GM18870 (cell line): ENCODE results near the gene MLLT10.
"Not testable (repeated sequence)": the region's sequence is repeated elsewhere in the genome, so short reads cannot be mapped to it uniquely, and the experiment has no call there.

Source experiments
- ATAC-seq: cut with Tn5 transposase; IDR thresholded peaks from one replicate; pipeline ENCODE4 v1.9.1; 2021; ENCODE audit warnings: moderate library complexity; ENCODE audit not compliant: unreplicated experiment

MLLT10 gene

DNA sequence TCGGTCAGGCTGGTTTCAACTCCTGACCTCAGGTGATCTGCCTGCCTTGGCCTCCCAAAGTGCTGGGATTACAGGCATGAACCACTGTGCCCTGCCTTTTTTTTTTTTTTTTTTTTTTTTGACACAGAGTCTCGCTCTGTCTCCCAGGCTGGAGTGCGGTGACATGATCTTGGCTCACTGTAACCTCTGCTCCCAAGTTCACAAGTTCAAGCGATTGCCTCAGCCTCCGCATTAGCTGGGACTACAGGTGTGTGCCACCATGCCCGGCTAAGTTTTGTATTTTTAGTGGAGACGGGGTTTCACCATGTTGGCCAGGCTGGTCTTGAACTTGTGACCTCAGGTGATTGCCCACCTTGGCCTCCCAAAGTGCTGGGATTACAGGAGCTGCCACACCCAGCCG is 94.6 kb downstream of the MLLT10 start:
- not testable (repeated sequence) for ATAC-seq

DNA sequence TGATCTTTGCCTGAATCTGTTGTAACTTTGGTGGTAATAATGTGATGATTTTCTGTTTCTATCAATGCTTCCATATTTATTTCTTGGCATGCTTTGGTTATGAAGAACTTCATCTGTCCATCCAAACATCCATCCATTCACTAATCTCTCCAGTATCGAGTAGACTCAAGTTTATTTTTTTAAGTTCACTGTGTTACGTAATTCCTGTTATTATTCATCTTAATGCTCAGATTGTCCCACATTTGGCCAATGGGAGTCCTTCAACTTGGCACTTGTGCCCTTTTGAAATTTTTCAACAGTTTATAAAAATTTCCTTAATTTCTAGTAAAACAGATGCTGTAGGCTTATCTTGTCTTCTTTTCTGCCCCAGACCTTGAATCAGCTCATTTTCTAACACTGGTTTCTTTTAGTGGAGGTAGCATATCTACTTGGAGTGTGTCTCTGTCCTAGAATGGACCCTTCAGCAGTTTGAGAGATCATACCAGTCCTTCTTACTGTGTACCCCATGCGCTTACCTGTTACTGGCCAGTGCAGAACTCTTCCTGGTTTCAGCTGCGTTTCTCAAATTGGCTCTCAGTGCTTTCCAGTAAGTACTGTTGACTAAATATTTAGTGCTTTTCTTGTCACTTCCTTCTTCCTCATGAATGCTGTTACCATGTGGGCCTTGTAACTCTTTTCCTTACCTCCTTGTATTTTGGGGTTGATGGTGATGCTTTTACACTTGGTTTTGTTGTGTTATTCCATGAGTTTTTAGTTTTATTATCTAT is 100.8 kb downstream of the MLLT10 start:
- ATAC-seq = no peak

DNA sequence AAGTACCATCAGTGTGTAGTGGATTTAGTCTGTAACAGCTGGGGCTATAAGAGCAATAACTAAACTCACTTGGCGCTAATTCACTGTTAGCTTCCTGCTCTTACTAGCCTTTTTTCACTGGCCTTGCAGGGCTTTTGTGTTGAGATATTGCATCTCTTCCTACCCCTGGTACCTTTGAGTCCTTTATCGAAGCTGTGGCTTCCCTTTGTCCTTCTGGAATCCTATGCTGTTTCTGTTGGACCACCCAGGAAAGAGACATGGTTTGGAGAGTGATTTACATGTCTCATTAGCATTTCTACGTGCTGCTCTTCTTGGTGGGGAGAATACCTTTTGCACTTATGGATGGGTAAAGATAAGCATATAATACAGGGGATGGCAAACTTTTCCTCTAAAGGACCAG is 103.8 kb downstream of the MLLT10 start:
- no peak for ATAC-seq

DNA sequence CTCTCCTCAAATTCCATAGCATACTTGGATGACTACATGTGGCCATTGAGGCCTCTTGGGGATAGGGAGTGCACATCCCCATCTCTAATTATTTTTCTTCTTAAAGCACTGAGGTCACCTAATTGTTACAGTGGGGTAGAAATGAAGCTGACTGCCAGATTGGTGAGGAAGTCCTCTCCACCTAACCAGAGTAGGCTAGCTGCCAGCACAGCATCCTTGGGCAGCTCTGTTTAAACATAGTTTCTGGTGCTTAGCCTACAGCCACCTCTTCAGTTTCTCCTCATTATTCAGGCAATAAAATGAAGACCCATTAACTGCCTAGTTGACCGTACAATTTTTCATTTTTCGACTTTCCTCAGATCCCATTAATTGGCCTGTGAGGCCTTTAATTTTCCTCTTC is 104.6 kb downstream of the MLLT10 start:
- no peak for ATAC-seq

DNA sequence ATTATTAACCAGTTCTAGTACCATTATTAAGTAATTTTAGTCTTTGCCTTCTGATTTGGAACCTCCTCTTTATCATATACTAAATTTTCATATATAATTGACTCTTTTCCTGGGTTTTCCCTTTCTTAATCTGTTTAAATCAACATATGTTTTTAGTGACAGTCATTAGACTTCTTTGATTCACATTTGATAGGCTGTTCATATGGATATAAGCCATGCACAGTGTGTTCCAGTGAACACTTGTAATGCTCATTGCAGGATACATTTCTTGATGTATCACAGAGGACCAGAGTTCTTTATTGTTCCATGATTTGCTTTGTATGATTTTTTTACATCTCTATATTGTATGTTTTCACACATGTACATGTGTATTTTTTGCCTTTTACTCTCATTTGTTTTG is 114.0 kb downstream of the MLLT10 start:
- ATAC-seq = no peak

DNA sequence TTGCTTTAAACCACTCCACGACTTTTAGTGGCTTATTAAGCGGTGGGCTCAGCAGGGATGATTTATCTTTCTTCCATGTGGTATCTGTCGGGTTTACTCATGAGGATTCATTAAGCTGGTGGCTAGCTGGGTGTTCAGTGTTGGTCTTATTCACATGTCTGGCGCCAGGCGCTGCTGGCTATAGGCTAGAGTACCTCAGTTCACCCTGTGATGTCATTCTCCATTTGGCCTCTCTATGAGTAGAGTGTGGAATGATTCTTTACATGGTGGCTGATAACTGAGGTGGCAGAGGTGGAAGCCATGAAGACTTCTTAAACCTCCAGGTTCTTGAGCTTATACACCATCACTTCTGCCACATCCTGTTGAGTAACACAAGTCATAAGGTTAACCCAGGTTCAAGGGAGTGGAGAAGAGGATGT is 115.4 kb downstream of the MLLT10 start:
- no peak for ATAC-seq

DNA sequence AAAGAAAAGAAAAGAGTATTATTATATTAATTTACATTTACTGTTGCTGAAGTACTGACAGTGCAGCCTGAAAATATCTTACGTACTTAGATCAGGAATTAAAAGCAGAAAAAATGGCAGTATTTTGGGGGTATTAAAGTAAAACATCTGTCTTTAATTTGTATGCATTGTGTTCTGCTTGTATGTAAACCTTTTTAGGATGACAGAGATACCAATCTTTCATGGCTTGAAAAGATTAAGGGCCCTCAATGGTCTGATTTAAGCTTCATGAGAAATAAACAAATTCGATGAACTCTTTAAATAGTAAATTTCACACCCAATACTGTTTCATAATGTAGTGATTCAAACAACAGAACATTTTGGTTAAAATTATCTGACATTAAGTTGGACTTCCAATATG is 116.3 kb downstream of the MLLT10 start:
- no peak for ATAC-seq

DNA sequence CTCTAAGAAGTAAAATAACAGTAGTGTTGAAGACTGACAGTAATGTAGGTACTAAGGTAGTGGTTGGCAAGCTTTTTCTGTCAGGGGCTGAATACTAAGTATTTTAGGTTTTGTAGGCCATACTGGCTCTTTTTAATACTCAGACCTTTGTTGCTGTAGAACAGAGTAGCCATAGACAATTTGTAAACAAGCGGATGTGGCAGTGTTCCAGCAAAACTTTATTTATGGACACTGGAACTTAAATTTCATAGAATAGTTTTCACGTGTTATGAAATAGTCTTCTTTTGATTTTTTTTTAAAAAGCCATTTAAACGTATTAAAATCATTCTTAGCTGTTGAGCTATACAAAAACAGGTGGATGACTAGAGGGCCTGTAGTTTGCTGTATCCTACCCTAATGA is 121.2 kb downstream of the MLLT10 start:
- no peak for ATAC-seq

DNA sequence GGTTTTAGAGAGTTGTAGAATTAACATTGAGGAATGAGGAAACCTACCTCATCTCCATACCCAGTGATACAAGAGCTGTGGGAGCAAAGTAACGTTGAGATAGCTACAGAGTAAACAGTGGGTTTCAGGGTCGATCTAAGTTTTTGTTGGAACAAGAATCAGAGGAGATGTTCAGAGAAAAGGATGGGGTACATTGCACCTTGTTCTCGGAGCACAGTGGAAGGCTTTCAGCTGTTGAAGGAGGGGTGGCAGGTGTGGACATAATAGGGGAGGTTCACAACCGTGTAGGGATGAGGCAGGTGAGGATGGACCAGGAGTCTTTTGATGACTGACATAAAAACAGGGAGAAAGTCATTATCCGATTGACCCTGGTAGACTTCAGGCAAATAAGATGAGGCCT is 121.7 kb downstream of the MLLT10 start:
- ATAC-seq = no peak

DNA sequence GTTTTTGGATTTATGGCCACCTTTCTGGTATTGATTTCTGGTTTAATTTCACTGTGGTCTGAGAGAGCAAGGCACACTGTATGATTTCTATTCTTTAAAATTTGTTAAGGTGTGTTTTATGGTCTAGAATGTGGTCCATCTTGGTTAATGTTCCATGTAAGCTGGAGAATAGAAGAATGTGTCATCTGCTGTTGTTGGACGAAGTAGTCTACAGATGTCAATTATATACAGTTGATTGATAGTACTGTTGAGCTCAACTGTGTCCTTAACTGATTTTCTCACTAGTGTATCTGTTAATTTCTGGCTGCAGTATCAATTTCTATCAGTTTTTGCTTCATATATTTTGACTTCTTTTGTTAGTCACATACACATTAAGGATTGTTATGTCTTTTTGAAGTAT is 127.1 kb downstream of the MLLT10 start:
- ATAC-seq = no peak

DNA sequence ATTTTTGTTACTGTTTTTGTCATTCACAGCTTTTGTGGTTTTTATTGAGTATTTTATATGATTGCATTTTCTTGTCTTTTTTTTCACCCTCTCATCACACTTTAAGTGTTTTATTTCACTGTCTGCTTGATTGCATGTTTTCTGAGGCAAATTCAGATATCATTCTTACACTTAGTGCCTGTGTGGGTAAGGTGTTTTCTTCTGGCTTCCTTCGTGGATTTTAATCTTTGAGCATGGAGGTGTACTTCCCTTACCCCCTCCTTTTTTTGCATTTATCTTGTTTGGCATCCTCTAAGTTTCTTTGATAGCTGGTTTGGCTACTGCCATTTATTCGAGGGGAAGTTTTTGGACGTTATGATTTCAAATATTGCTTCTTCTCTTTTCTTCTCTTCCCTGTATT is 127.9 kb downstream of the MLLT10 start:
- ATAC-seq = no peak

DNA sequence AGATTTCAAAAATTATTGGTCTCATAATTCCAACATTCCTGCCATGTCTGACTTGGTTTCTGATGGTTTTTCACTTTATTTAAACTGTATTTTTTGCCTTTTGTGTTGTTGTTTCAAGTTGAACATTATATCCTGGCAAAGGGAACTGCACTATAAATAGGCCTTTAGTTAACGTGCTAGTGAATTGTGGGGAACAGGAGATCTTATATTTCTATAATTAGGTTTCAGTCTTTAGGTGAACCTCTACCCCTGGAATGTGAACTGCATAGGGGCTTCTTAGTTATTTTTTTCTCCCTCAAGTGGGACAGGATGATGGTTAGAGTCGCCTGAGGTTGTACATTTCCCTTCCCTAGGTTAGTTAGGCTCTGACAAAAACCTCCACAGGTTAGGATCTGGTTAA is 128.6 kb downstream of the MLLT10 start:
- ATAC-seq = no peak

DNA sequence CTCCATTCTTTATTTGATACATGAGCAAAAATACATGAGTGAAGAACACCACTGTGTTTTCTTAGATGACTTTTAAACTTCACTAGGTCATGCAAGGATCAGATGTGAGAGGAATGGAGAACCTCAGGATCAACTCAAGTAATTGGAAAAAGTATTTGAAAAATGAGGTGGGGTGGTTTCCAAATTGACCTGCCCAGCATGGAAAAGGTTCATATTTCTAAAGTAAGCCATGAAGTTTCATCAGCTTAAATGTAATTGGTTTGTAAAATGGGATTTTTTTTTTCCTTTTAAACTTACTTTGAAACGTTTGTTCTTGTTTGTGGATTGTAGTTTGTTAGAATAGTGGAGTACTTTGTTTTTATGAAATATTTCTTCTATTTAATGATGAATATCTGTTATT is 134.8 kb downstream of the MLLT10 start:
- no peak for ATAC-seq

DNA sequence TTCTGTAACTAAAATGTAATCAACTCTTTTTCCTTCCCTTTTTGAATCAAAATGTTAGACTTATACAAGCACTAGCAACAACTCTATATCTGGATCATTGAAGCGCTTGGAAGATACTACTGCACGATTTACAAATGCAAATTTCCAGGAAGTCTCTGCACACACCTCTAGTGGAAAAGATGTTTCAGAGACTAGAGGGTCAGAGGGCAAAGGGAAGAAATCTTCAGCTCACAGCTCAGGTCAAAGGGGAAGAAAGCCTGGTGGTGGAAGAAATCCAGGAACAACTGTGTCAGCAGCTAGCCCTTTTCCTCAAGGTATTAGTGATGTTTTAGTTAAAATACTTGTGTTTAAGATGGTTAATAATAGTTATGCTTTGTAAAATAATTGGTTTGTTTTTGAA is 136.4 kb downstream of the MLLT10 start:
- no peak for ATAC-seq

DNA sequence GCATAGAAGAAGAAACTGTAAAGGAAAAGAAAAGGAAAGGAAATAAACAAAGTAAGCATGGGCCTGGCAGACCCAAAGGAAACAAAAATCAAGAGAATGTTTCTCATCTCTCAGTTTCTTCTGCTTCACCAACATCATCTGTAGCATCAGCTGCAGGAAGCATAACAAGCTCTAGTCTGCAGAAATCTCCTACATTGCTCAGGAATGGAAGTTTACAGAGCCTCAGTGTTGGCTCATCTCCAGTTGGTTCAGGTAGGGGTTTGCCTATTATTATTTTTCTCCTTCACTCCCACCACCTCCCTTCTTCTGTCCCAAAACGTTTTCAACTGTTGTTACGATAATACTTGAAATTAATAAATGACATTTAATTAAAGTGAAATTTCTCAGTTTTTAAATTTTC is 139.6 kb downstream of the MLLT10 start:
- ATAC-seq = no peak

DNA sequence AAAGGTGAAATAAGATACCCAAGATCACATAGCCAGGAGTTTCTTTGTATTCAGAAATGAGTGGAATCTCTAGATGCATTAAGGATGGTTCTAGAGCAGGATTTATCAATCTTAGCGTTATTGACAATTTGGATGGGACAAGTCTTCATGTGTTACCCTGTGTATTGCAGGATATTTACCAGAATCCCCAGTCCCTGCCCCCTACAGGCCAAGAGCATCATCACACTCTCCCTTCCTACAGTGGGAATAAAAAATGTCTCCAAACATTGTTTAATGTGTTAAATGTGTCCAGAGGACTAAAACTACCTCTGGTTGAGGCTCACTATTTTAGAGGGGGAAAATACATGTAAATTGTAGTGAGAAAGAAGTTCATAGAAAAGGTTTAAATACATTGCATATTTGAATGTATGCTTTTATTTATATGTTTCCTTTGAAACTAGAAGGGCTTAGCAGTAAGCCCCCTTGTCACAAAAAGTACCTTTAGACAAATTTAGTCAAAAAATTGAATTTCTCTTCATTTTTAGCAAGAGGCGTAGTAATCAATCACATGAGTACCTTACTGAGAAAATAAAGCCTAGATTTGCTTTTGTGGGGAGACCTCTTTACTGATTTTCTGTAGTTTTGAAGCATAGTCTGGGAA is 141.2 kb downstream of the MLLT10 start:
- ATAC-seq = no peak

DNA sequence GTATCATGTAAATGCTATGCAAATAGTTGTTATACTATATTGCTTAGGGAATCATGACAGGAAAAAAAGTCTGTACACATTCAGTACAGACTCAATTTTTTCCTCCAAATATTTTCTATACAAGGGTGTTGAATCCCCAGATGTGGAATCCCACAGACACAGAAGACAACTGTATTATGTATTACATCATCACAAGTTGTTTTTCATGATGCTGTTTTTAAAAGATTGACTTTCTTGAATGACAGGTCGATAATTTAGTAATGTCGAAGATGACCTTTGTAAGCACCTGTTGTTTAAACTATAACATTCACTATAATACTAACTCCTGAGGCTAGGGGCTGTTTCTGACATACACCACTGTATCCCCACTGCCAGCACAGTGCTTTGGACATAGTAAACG is 143.5 kb downstream of the MLLT10 start:
- no peak for ATAC-seq

DNA sequence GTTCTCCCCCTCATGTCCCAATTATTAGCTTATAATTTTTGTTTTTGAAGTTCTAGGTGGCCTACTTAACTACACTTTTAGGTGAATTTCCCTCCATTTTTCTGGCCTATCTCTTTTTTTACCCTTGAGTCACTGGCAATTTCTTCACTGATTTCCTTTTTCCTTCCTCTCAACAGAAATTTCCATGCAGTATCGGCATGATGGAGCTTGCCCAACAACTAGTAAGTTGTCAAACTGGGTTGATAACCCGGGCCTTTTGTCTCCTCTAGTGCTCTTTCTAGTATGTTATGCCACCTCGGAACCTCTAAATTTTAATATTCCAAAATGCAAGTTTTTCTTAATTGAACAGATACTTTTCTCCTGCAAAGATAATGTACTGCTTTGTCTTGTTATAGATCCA is 147.1 kb downstream of the MLLT10 start:
- ATAC-seq = no peak

DNA sequence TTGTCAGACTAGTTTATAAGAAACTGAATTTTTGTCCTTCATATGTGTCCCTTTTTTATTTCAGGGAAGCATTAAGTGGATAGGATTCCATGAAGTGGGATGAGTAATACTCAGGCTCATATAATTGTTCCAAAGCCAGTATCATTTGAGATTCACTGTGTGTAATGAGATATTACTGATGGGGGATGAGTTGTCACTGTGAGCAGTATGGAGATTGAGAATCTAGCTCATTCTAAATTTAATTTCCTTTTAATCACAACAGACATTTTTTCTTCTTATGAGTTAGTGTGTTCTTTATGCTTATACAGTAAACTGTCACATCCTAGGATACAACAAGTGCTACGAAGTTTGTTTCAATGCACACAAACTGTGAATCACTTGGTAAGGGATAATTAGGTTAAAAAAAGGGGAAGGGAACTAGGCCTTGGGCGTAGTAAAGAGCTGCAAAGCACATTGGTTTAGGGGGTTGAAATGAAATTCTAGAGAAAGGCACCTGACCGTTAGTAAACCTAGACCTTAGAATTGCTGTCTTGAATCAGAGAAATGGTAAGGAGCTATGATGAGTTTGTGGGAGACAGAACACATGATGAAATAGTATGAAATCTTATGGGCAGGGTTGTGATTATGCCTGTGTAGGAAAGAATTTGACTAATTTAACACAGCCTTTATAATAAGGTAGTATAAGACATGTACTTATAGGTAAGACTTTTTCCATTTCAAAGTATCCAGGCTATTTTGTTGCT is 153.4 kb downstream of the MLLT10 start:
- no peak for ATAC-seq

DNA sequence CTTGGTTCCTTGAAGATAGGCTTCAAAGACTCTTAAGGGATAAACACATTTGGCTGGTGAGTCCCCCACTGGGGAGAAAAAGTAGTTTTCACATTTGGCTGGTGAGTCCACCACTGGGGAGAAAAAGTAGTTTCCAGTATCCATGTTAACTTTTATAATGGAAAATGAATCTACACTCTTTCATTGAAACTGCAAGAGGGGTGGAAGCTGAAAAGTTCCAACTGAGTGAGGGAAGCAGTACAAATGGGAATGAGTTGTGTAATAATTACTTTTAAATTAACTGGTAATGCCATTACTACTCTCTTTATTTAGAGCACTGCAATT is 153.9 kb downstream of the MLLT10 start:
- no peak for ATAC-seq

DNA sequence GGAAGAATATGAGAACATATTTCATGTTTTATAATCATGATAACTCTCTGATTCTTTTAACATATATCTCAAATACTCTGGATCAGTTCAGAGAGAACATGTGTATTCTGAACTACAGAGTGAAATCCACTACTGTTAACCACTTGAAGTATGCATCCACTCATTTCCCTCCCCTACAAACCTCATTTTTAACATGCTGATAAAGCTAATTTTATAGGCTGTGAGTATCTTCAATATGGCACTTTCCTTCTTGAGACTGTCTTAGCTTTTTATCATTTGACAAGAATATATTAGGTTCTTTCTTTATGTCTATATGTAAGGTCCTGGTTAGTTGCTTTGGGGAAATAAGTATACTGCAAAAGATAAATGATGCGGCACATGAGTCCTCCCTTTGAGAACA is 154.8 kb downstream of the MLLT10 start:
- no peak for ATAC-seq

DNA sequence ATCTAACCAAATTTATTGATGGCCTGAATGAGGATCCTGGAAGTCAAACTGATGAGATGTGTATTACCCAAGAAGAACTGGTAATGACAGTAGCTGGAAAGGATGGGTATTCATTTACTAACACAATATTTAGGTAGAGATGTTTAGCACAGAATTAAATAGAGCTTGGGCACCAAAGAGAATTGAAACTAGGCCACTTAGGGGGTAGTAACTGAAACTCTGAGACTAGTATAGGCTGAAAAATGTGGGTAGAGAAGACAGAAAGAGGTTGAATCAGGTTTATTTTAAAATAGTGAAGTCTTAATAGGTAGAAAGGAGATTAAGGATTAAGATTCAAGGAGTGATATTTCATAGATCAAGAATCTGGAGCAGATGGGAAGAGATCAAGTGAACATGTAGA is 155.8 kb downstream of the MLLT10 start:
- ATAC-seq = no peak
